HFF-Myc (cell line): ENCODE results near the gene TENT4A.

ENCODE experiments used
- DNase-seq: peaks from one replicate; pipeline ENCODE4 v3.0.0-alpha.2; 2011; ENCODE audit warnings: low read depth; ENCODE audit errors: extremely low read depth
- H3K4me3 ChIP-seq: replicated peaks from 2 replicates; pipeline ENCODE4 v1.5.1; 2011; ENCODE audit warnings: low read depth, mild to moderate bottlenecking, control low read depth, low read length
- TF ChIP-seq, protein P1 (sequence below): IDR thresholded peaks from 2 replicates; pipeline ENCODE4 v1.5.1; 2012; ENCODE audit warnings: mild to moderate bottlenecking, low read depth, low read length, control low read depth; ENCODE audit errors: missing control alignments

Gene TENT4A

DNA sequence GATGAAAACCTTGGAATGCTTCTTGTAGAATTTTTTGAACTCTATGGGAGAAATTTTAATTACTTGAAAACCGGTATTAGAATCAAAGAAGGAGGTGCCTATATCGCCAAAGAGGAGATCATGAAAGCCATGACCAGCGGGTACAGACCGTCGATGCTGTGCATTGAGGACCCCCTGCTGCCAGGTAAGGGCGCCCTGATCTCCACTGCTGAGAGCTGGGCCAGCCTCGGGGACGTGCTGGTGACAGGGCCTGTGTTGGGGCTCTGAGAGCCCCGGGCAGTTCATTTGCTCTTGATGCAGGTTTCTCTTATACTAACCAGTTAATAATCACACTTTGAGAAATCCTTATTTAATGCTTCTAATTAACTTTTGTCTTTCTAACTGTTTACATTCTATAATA, 33.0 kb downstream of the TENT4A start:
- no peak for DNase-seq
- TF ChIP-seq, protein P1, sequence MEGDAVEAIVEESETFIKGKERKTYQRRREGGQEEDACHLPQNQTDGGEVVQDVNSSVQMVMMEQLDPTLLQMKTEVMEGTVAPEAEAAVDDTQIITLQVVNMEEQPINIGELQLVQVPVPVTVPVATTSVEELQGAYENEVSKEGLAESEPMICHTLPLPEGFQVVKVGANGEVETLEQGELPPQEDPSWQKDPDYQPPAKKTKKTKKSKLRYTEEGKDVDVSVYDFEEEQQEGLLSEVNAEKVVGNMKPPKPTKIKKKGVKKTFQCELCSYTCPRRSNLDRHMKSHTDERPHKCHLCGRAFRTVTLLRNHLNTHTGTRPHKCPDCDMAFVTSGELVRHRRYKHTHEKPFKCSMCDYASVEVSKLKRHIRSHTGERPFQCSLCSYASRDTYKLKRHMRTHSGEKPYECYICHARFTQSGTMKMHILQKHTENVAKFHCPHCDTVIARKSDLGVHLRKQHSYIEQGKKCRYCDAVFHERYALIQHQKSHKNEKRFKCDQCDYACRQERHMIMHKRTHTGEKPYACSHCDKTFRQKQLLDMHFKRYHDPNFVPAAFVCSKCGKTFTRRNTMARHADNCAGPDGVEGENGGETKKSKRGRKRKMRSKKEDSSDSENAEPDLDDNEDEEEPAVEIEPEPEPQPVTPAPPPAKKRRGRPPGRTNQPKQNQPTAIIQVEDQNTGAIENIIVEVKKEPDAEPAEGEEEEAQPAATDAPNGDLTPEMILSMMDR, result no peak
- no peak overlapping the region for H3K4me3 ChIP-seq

DNA sequence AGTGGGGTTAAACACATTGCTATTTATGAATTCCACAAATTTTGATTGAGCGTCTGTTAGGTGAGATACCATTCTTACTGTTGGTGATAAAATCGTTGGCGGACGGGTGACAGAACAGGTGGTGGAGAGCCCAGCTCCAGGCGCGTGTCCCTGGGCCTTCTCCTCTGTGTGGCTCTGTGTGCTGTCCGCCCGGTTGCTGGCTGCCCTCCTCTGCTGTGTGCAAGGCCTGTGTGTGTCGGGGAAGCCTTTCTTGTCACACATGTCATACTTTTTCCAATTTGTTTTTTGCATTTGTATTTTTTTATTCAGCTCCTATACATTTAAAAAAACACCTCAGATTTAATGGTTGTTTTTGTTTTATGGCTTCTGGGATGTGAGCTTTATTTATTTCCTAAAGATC, 33.9 kb downstream of the TENT4A start:
- H3K4me3 ChIP-seq, result no peak overlapping the region
- TF ChIP-seq, protein P1, result no peak
- DNase-seq, result no peak

DNA sequence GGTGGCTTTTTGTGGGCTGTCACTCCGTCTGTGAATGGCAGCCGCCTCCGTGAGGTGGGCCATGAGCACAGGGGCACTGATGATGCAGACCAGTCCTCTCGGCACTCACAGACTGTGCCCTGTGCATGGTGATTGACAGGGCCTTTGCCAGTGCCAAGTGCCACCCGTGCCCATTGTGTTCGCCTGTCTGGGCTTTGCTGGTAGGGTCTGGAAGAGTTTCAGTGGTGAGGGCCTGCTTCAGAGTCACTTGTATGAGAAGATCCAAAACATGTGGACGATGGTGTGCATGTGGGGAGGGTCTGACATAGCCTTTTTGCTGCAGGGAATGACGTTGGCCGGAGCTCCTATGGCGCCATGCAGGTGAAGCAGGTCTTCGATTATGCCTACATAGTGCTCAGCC, 34.9 kb downstream of the TENT4A start:
- no peak for DNase-seq
- H3K4me3 ChIP-seq, result no peak overlapping the region
- TF ChIP-seq, protein P1, result no peak

DNA sequence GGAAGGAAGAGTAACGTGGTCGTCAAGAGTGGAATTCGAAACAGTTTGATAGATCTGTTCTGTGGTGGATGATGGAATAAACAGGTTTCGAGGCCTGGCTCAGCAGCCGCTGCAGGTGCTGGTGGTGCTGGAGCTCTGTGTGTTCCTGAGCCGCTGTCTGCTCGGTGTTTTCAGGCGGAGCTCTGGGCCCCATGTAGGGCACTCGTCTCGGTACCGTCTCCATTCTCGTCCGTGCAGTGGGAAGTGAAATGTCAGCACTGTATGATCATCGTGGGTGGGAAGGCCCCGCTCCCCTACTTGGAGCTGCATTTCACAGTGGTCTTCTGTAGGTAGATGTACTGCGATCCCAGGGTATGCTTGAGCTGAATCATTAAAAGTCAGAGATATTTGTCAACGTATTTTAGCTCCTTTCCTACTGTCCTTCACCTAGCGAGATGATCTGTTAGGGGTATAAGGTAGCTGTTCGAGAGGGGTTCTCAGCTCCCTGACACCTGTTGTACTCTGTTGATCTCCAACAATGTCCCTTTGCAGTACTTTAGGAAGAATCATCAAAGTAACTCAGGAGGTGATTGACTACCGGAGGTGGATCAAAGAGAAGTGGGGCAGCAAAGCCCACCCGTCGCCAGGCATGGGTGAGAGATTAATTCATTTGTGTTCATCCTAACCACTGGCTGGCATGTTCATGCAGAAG, 35.9 kb downstream of the TENT4A start:
- TF ChIP-seq, protein P1, result no peak
- no peak for DNase-seq
- H3K4me3 ChIP-seq, result no peak overlapping the region

DNA sequence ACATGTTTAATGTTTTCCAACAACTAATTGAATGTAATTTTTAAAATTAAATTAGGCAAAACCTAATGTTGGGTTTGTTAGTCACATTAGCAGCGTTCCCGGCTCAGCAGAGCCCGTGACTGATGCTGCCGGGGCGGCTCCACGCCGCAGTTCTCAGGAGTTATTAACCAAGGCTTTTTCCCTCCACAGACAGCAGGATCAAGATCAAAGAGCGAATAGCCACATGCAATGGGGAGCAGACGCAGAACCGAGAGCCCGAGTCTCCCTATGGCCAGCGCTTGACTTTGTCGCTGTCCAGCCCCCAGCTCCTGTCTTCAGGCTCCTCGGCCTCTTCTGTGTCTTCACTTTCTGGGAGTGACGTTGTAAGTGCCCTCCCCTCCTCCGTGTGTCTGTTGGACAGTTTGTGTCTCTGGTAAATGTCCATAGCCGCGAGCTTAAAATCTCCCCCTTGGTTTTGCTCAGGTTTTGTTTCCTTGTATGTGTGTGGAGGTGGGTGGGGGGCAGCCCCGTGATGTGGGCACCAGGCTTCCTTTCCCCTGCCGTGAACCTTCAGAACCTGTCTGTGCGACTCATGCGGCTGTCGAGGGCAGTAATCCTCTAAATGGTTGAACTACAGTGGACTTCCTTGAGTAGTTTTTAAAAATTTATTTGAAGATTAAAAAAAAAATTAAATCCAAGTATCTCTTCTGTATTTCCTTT, 37.1 kb downstream of the TENT4A start:
- TF ChIP-seq, protein P1, result no peak
- DNase-seq, result no peak
- H3K4me3 ChIP-seq, result no peak overlapping the region

DNA sequence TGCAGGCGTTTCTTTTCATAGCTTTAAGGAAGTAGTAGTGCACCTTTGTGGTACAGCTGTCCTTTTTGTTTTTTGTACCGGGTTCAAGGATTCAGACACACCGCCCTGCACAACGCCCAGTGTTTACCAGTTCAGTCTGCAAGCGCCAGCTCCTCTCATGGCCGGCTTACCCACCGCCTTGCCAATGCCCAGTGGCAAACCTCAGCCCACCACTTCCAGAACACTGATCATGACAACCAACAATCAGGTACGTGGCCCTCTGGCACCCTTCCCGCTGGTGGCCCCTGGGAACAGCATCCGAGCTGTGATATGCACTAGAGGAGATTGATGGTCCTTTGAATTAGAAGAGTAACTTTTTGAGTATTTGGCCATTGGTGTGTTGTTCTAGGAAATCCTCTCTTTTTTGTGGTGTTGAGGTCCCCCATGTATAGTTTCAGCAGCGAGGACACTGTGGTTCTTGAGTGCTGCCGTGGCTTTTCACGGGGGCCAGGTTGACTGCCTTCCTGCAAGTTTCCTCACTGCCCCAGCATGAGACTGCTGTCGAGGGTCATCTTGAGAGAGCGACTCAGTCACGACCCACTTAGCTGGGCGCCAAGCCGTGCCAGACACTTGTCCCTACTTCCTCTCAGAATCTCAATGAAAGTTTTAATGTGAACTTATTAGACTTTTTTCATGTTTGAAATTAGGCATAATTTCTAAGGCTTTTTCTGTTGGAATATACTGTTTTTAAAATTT, 37.9 kb downstream of the TENT4A start:
- TF ChIP-seq, protein P1, result no peak
- H3K4me3 ChIP-seq, result no peak overlapping the region
- no peak for DNase-seq
